MG63 (cell line): ENCODE results near the gene RFC3. TPM values are rescaled to one million over a fixed set of nuclear protein-coding genes. Genes with fewer than 3 reads are reported as not detected.
"Not testable (repeated sequence)": the region's sequence is repeated elsewhere in the genome, so short reads cannot be mapped to it uniquely, and the experiment has no call there.

ENCODE experiments used
- DNase-seq: peaks from one replicate; pipeline ENCODE4 v3.0.0-alpha.2; 2020
- H3K27me3 ChIP-seq: fragments of 250-450 bp; sonication (Bioruptor Pico); 2 replicates; pipeline ENCODE4 v1.5.1; 2020; ENCODE audit warnings: mild to moderate bottlenecking, moderate library complexity
- H3K36me3 ChIP-seq: fragments of 250-450 bp; sonication (Bioruptor Pico); 2 replicates; pipeline ENCODE4 v1.5.1; 2020; ENCODE audit warnings: mild to moderate bottlenecking, moderate library complexity
- H3K4me3 ChIP-seq: fragments of 250-450 bp; sonication (Bioruptor Pico); 2 replicates; pipeline ENCODE4 v1.5.1; 2020; ENCODE audit warnings: mild to moderate bottlenecking, moderate library complexity
- H3K9me3 ChIP-seq: fragments of 250-450 bp; sonication (Bioruptor Pico); 2 replicates; pipeline ENCODE4 v1.5.1; 2020; ENCODE audit warnings: mild to moderate bottlenecking, moderate library complexity
- total RNA-seq: library from RNA; depleted of rRNA; stranded (reverse); fragments of >200 nt; shearing (Covaris generic); gene quantifications from 2 replicates; pipeline ENCODE4 v1.2.3, GENCODE V29; 2014; ENCODE audit warnings: low replicate concordance

RFC3 gene
- total RNA-seq, 1 experiment from 2014 or later = 42.0 TPM

DNA sequence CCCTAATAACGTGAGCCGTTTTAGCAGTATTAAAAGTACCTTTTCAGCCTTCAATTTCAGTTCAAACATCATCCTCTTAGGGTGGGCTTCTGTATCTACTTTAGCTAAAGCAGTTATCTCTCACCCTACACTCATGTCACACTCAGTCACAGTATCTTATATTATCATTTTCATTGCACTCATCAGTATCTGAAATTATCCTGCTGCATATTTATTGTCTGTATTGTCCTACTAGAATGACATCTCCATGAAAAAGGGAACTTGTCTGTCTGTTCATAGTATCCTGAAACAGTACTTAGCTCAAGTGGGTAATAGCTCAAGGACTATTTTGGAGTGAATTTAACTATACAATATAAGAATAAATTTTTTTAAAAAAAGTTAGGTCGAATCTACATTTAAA is 19.9 kb upstream of the RFC3 start:
- no peak for DNase-seq
- H3K9me3 ChIP-seq = no peaks in the 10 kb centered on the region
- H3K4me3 ChIP-seq = no peak overlapping the region
- no peaks in the 10 kb centered on the region for H3K36me3 ChIP-seq
- H3K27me3 ChIP-seq = no peaks in the 10 kb centered on the region

DNA sequence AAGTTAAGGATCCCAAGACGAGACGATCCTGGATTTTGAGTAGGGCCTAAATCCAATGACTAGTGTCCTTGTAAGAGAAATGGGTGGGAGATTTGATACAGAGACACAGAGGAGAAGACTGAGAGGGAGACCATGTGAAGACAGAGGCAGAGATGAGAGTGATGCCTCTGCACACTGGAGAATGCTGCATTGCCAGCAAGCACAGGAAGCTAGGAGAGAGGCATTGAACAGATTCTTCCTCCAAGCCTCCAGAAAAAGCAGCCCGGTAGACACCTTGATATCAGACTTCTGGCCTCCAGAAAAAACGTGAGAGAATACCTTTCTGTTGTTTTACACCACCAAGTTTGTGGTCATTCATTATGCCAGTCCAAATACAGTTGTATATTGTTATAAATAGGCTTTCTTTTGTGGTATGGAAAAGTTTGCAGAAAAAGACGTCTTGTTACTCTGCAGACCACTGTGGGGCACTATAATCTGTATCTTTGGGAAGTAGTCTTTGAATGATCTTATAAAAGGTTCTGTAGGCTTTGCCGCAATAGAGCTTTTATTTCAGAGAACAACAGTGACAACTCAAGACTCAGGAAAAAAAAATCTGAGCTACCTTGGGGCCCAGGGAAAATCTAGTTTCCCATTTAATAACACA is 17.9 kb upstream of the RFC3 start:
- no peak for DNase-seq
- Histone ChIP-seq H3K36me3 (no peaks in the 10 kb centered on the region), H3K27me3 (no peaks in the 10 kb centered on the region), H3K4me3 (no peak overlapping the region), H3K9me3 (no peaks in the 10 kb centered on the region)

DNA sequence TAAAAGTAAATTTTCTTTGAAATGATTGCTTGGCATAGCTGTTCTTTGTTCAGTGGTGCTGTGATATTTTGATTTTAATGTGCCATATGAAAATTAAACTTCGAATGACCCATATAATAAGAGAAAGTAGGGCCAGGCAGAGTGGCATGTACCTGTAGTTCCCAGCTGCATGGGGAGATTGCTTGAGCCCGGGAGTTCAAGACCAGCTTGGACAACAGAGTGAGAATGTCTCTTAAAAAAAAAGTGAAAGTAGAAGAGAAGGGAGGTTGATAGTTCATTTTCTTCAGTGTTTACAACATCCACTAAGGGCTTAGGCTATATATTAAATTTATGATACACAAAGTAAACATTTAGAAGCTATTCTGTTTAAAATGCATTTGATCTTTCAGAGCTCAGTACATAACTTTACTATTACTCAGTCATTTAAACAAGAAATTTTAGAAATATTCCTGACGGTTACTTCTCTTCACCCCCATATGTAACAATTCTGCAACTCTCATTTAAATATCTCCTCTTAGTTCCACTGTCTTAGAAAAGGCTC is 17.2 kb upstream of the RFC3 start:
- H3K9me3 ChIP-seq = no peaks in the 10 kb centered on the region
- H3K36me3 ChIP-seq = no peaks in the 10 kb centered on the region
- H3K27me3 ChIP-seq = no peaks in the 10 kb centered on the region
- no peak for DNase-seq
- H3K4me3 ChIP-seq = no peak overlapping the region

DNA sequence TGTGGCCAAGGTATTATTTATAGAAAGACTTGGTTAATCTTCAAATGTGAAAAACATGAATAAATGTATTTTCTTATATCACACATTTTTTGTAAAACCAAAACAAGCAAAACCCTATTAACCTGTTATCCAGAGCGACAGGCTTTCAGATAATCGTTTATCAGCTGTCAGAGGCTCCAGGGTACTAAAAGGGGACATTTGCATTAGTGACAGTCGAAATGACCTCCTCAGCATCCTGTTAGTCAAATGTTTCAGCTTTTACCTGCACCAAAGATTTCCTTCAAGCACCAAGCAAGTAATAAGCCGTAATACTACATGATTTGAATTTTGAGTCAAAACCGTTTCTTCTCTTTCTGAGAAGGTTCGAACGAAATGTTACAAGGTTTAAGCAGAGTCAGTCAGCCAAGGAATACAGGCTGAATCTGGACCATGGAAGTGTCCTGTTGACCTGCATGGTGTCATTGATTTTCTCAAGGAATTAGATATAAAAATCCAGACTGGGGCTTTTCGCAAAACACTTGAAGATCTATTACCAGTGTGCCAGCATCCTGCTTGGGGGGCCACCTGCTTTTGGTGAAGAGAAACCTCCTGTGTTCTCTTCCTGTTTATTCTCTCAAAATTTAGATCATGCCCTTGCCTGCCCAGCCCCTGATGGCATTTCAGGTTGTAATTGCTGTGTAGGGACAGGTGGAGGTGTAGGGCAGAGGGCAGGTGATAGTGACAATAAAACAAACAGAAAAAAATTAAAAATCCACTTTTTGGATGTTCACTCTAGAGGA is 11.3 kb upstream of the RFC3 start:
- H3K36me3 ChIP-seq = no peaks in the 10 kb centered on the region
- DNase-seq = no peak
- H3K4me3 ChIP-seq = no peak overlapping the region
- H3K9me3 ChIP-seq = no peaks in the 10 kb centered on the region
- H3K27me3 ChIP-seq = 0 out of 2 replicates have a peak, but pooled peaks cover 3% of the 10 kb centered on the region

DNA sequence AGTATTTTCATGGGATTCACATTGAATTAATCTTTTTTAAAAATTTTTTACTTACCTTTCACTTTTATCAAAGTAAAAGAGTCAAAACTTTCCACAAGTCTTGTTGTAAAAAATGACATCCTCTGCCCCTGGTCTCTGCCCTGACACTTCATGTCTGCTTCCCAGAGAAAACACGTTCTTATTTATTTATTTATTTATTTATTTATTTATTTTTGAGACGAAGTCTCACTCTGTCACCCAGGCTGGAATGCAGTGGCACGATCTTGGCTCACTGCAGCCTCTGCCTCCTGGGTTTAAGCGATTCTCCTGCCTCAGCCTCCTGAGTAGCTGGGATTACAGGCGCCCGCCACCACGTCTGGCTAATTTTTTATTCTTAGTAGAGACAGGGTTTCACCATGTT is 5.1 kb upstream of the RFC3 start:
- DNase-seq = not testable (repeated sequence)

DNA sequence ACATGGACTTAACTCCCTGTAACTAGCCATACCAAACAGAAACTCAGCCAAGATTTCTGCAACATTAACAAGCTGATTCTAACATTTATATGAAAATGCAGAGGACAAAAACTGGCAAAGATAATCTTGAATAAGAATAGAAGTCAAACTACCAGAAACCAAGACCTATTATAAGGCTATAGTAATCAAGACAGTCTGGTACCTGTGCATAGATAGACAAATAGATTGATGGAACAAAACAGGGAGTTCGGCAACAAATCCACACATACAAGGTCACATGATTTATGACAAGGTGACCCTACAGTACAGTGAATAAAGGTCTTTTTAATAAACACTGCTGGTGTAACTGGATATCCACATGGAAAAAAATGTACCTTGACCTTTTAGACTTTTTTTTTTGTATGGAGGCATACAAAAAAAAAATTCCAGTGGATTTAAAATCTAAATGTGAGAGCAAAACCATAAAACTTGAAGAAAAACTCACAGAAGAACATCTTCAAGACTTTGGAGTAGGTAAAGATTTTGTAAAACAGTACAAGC is 2.9 kb upstream of the RFC3 start:
- H3K9me3 ChIP-seq = no peaks in the 10 kb centered on the region
- H3K4me3 ChIP-seq = no peak overlapping the region
- no peaks in the 10 kb centered on the region for H3K27me3 ChIP-seq
- DNase-seq = no peak
- H3K36me3 ChIP-seq = peaks cover under 1% of the 10 kb centered on the region

More for the DNA sequence above, 5.1 kb upstream of the RFC3 start:
- H3K36me3 ChIP-seq, H3K27me3 ChIP-seq, H3K9me3 ChIP-seq, H3K4me3 ChIP-seq: not testable (repeated sequence)

DNA sequence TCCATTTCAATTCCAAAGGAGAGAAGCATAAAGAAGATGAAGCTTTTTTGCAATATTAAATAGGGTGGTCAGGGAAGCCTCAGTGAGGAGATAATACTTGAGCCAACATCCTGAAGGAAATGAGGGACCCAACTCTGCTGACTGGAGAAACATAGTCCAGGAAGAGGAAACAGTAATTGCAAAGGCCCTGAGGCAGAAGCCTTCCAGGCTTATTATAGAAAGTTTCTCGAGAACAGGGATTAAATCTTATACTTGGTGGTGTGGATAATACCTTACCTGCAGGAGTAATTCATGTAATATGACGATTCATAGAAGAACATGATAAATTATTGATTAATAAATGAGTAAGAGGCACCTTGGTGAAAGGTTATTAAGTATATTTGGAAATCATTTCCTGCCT is 1.0 kb upstream of the RFC3 start:
- DNase-seq = no peak
- H3K4me3 ChIP-seq = no peak overlapping the region; the same call in 1 of the 2 replicates
- no peaks in the 10 kb centered on the region for H3K27me3 ChIP-seq
- no peaks in the 10 kb centered on the region for H3K9me3 ChIP-seq
- H3K36me3 ChIP-seq = peaks cover 16% of the 10 kb centered on the region

DNA sequence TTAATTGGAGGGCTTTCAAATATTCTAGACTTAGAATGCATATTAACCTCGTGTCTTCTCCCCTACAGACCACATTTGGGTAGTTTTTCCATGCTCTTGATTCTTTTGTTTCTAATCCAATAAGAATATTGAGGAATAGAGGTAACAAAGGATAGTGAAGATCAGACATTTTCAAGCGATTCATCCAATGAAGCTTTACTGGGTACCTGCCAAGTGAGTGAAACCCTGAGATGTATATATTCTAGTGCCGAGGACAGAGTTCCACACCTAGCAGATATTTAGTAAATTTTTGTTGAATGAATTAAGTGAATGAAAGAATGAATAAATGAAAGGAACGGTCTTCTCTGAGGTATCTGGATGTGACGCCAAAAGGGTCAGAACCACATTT is 442 bp upstream of the RFC3 start:
- DNase-seq = no peak
- Histone ChIP-seq H3K4me3 (peak overlapping the region; percentile 93), H3K9me3 (no peaks in the 10 kb centered on the region), H3K36me3 (peaks cover 22% of the 10 kb centered on the region), H3K27me3 (no peaks in the 10 kb centered on the region)

DNA sequence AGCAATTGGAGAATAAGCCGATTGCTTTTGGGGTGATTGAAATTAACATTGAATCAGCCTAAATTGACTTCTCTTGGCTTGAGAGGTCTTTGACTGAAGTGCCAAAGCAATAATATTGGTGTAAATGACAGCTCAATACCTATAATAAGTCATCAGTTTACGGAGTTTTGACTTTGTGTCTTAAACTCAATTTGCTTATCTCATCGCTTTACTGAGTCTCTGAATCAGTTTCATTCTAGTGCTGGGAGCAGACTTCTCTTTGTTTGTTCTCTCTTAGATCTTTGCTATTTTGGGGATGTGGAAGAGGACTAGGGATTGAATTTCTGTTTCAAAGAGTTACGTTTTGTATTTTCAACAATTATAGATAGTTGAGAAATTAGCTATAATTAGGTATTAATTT is 7.1 kb downstream of the RFC3 start:
- Histone ChIP-seq H3K9me3 (no peaks in the 10 kb centered on the region), H3K27me3 (no peaks in the 10 kb centered on the region), H3K36me3 (peaks cover 76% of the 10 kb centered on the region), H3K4me3 (no peak overlapping the region)
- DNase-seq = no peak

DNA sequence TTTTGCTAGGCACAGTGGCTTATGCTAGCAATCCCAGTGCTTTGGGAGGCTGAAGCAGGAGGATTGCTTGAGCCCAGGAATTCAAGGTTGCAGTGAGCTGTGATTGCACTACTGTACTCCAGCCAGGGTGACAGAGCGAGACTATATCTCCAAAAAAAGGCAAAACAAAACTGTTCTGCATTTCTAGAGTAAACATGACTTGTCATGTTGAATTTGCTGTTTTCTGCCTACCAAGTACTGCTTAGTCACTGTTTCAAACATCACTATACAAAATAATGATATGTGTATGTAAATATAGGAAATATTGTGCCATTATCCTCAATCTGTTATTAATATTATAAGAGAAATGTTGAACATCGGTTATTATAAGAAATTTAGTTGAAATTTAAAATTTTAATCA is 9.2 kb downstream of the RFC3 start:
- no peak for DNase-seq
- Histone ChIP-seq H3K4me3 (no peak overlapping the region), H3K9me3 (no peaks in the 10 kb centered on the region), H3K27me3 (no peaks in the 10 kb centered on the region), H3K36me3 (peaks cover 76% of the 10 kb centered on the region)

DNA sequence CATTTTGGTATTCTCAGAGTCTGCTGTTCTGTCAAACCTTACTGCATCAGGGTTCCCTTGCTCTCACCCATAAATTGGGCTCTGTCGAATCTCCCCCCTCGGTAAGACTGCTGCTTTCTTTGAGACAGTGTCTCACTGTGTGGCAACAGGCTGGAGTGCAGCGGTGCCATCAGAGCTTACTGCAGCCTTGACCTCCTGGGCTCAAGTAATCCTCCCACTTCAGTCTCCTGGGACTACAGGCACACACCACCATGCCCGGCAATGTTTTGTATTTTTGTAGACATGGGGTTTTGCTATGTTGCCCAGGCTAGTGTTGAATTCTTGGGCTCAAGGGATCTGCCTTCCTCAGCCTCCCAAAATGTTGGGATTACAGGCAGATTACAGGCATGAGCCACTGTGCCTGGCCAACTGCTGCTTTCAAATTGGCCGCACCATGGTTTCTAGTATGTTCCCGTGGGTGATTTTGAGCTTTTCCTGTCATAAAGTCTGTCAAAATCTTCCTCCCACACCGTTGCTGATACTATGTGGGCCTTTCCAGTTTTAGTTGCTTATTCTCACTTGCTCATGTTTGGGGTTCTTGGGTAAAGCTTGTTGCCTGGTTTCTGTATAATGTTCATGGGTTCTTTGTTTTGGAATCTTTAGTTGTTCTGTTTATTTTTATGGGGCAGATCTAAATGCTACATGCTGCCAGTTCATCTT is 10.6 kb downstream of the RFC3 start:
- H3K9me3 ChIP-seq = no peaks in the 10 kb centered on the region
- H3K27me3 ChIP-seq = no peaks in the 10 kb centered on the region
- H3K4me3 ChIP-seq = no peak overlapping the region
- no peak for DNase-seq
- peaks cover 73% of the 10 kb centered on the region for H3K36me3 ChIP-seq

DNA sequence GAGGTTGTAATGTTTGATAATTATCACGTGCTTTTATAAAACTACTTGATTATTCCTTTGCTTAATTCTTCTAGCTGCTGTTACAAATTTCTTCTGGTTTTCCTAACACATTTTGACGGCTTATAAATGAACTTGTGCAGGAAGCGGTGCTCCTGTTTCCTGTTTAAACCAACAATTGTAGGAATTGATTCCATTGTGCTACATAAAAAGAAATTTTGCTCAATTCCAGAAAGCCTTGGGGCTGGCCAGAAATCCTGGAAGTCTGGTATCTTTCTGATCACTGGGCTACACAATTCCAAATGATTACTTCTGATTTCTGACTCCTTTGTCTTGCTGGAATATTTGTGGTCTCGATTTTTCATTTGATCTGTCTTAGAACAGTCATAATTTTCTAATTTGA is 14.9 kb downstream of the RFC3 start:
- Histone ChIP-seq H3K36me3 (peaks cover 77% of the 10 kb centered on the region), H3K4me3 (no peak overlapping the region), H3K9me3 (no peaks in the 10 kb centered on the region), H3K27me3 (no peaks in the 10 kb centered on the region)
- no peak for DNase-seq

DNA sequence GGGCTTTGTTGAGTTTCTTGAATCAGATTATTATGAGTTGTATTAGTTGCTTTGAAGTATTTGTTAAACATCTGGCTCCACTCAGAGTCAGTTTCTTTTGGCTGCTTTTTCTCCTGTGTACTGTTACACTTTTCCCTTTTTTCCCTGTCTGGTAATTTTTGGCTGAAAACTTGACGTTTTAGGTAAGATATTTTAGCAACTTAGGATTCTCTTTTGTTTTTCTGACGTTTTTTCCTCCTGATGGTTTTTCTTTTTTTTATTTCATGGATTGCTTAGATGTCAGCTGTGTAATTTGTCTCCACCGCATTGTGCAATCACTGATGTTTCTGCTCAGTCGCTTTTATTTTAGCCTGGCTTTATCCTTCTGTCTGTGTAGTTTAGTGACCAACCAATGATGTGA is 20.7 kb downstream of the RFC3 start:
- H3K9me3 ChIP-seq = no peaks in the 10 kb centered on the region
- no peak for DNase-seq
- no peak overlapping the region for H3K4me3 ChIP-seq
- no peaks in the 10 kb centered on the region for H3K27me3 ChIP-seq
- peaks cover 79% of the 10 kb centered on the region for H3K36me3 ChIP-seq

DNA sequence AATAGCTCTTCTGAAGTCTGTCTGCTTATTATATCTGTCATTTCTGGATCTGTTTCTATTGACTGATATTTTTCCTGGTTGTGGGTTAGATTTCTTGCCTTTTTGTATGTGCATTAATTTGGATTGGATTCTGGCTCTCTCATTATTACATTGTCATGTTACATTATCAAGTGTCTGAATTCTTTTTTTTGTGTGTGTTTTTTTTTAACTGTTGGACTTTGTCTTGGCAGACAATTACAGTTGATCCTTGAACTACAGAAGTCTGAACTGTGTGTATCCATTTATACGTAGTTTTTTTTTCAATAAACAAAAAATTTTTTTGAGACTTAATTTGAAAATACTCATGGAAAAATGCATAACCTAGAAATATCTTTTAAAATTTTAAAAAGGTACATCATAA is 22.5 kb downstream of the RFC3 start:
- Histone ChIP-seq H3K36me3 (peaks cover 74% of the 10 kb centered on the region), H3K27me3 (no peaks in the 10 kb centered on the region), H3K4me3 (no peak overlapping the region), H3K9me3 (no peaks in the 10 kb centered on the region)
- DNase-seq = no peak

DNA sequence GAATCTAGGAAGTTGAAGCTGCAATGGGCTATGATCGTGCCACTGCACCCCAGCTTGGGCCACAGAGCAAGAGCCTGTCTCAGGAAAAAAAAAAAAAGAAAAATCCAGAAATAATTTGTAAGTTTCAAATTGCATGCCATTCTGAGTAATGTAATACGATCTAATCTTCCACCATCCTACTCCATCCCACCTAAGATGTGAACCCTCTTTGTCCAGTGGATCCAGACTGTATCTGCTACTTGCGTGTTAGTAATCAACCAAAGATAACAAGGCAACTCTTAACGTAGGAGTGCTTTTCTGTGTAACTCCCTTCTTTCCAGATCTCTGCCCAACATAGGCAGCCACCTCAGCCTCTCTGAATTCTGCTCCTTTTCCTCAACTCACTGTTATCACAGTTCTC is 24.3 kb downstream of the RFC3 start:
- H3K9me3 ChIP-seq = no peaks in the 10 kb centered on the region
- H3K4me3 ChIP-seq = no peak overlapping the region
- peaks cover 66% of the 10 kb centered on the region for H3K36me3 ChIP-seq
- H3K27me3 ChIP-seq = no peaks in the 10 kb centered on the region
- DNase-seq = no peak

DNA sequence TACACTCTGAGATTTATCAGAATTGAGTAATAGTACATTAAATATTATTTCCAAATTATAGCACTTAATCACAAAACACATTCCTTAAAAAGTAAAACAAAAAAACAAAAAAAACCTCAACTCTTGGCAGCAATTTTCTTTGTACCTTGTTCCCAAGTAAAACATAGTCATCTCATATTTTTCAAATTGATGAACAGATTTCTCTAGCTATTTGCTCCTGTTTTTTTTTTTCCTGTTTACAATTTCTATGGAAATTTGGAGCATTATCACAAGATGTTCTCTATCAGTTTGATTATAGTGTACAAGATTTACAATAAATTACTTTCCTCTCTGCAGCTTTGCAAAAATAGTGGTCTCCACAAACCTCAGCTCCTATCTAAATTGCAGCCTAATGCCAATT is 25.0 kb downstream of the RFC3 start:
- H3K9me3 ChIP-seq = no peaks in the 10 kb centered on the region
- H3K36me3 ChIP-seq = peaks cover 58% of the 10 kb centered on the region
- H3K4me3 ChIP-seq = no peak overlapping the region
- no peaks in the 10 kb centered on the region for H3K27me3 ChIP-seq
- no peak for DNase-seq

DNA sequence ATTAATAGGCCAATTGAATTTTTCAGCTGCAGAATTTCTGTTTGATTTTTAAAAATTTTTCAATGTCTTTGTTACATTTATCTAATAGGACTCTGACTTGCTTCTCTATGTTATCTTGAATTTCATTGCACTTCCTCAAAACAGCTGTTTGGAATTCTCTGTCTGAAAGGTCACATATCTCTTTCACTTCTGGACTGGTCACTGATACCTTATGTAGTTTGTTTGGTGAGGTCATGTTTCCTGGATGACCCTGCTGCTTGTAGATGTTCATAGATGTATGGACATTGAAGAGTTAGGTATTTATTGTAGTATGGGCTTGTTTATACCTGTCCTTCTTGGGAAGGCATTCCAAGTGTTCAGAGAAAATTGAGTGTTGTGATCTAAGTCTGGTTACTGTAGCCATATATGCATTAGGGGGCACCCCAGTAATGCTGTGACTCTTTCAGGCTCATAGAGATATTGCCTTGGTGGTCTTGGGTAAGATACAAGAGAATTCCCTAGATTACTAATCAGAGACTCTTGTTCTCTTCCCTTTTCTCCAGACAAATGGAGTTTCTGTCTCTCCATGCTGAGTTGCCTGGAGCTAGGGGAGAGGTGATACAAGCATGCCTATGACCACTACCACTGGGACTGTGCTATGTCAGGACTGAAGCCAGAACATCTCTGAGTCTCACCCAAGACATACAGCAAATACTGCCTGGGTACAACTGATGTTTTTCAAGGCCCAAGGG is 27.8 kb downstream of the RFC3 start:
- H3K27me3 ChIP-seq = no peaks in the 10 kb centered on the region
- peaks cover 45% of the 10 kb centered on the region for H3K36me3 ChIP-seq
- DNase-seq = no peak
- no peaks in the 10 kb centered on the region for H3K9me3 ChIP-seq
- H3K4me3 ChIP-seq = no peak overlapping the region
